HepG2 (cell line): ENCODE measurements around the gene CDR2L. TPM values are rescaled to one million over a fixed set of nuclear protein-coding genes. Genes with fewer than 3 reads are reported as not detected.
A peak's percentile ranks its signal among the peaks of the same experiment; 100 is the strongest.

Experiments used
- ATAC-seq: fragments of 200-7000 bp; cut with Tn5 transposase; 3 replicates; pipeline ENCODE4 v1.9.1; 2020; ENCODE audit warnings: mild to moderate bottlenecking, moderate library complexity
- BruUV-seq: library from RNA; stranded (reverse); fragments of 400-500 nt; replicated peaks from 2 replicates; lab custom pipeline; 2021; lab: Mats Ljungman, UMichigan
- CTCF ChIA-PET: fragments of 300-600 bp; formaldehyde crosslinking; extraction: SDS; loops from one replicate; lab custom pipeline; 2021; ENCODE audit warnings: low total read pairs, inconsistent platforms, low intra/inter-chr PET ratio; lab: Yijun Ruan, JAX
- POLR2A ChIA-PET: fragments of 350-600 bp; sonication (Branson Sonifier 250); formaldehyde crosslinking; loops from one replicate; lab custom pipeline; 2020; ENCODE audit warnings: antibody characterized with exemption, inconsistent platforms; lab: Yijun Ruan, JAX
- DNase-seq: peaks from one replicate; pipeline ENCODE4 v3.0.0-alpha.2; 2015; ENCODE audit warnings: low spot score
- FAIRE-seq: peaks from 3 replicates; lab custom pipeline; 2011; peaks lifted over from hg19 to GRCh38; lab: Jason Lieb, UNC
- H2AFZ ChIP-seq: one replicate; pipeline ENCODE4 v1.6.1; 2011; ENCODE audit warnings: low read length, inconsistent platforms
- H3K27ac ChIP-seq: fragments of 300-600 bp; 3 replicates; pipeline ENCODE4 v1.8.0; 2011; ENCODE audit warnings: mixed run types, mild to moderate bottlenecking, mixed read lengths, low read length, inconsistent platforms; ENCODE audit not compliant: insufficient read depth; ENCODE audit errors: extremely low read length
- H3K27me3 ChIP-seq, 2 experiments: fragments of 200-600 bp in 1 of 2; 2 replicates in 1 of 2; 3 replicates in 1 of 2; pipeline versions ENCODE4 v1.6.0 to v1.8.0; 2011; ENCODE audit warnings: low read length in 2 of 2, mild to moderate bottlenecking in 2 of 2, moderate library complexity in 2 of 2, inconsistent platforms in 1 of 2; ENCODE audit not compliant: insufficient read depth in 2 of 2, control insufficient read depth in 1 of 2
- H3K36me3 ChIP-seq, 2 experiments: fragments of 200-600 bp in 1 of 2; replicated peaks in 1 of 2; 2 replicates in 1 of 2; 3 replicates in 1 of 2; pipeline versions ENCODE4 v1.5.1 to v1.8.0; 2011; ENCODE audit warnings: low read length in 2 of 2, inconsistent platforms in 1 of 2; ENCODE audit not compliant: insufficient read depth in 2 of 2, control insufficient read depth in 1 of 2
- H3K4me1 ChIP-seq: 2 replicates; pipeline ENCODE4 v1.5.1; 2012; ENCODE audit warnings: low read length, inconsistent platforms; ENCODE audit not compliant: insufficient read depth
- H3K4me2 ChIP-seq: 2 replicates; pipeline ENCODE4 v1.6.0; 2011; ENCODE audit warnings: low read depth, low read length, inconsistent platforms
- H3K4me3 ChIP-seq, 3 experiments: fragments of 200-600 bp in 1 of 3; sonication (generic), shearing (Covaris generic) in 1 of 3; replicated peaks in 1 of 3; 2 replicates each; pipeline ENCODE4 v1.5.1; 2011 to 2016; ENCODE audit warnings: low read length in 3 of 3, inconsistent platforms in 2 of 3, low read depth in 2 of 3, mild to moderate bottlenecking in 2 of 3, control low read depth in 1 of 3, mixed read lengths in 1 of 3; ENCODE audit not compliant: insufficient read depth in 1 of 3
- H3K79me2 ChIP-seq: one replicate; pipeline ENCODE4 v1.6.1; 2011; ENCODE audit warnings: low read length, inconsistent platforms; ENCODE audit not compliant: insufficient read depth
- H3K9ac ChIP-seq: 2 replicates; pipeline ENCODE4 v1.6.0; 2011; ENCODE audit warnings: mild to moderate bottlenecking, low read depth, low read length, inconsistent platforms; ENCODE audit not compliant: insufficient read depth
- H3K9me3 ChIP-seq: 2 replicates; pipeline ENCODE4 v1.5.1; 2012; ENCODE audit warnings: mild to moderate bottlenecking, low read length
- H4K20me1 ChIP-seq: 2 replicates; pipeline ENCODE4 v1.6.0; 2011; ENCODE audit warnings: inconsistent platforms, mild to moderate bottlenecking, low read length, moderate library complexity; ENCODE audit not compliant: insufficient read depth
- NCOA2 ChIP-seq: sonication (generic); formaldehyde crosslinking; IDR thresholded peaks from 2 replicates; pipeline ENCODE4 v1.8.0; 2022; ENCODE audit warnings: inconsistent platforms
- SALL1 ChIP-seq: sonication (generic); formaldehyde crosslinking; IDR thresholded peaks from 2 replicates; pipeline ENCODE4 v1.8.0; 2022; ENCODE audit warnings: mild to moderate bottlenecking, missing genetic modification reagents
- SMYD3 ChIP-seq: sonication (generic); formaldehyde crosslinking; IDR thresholded peaks from 2 replicates; pipeline ENCODE4 v1.8.1; 2023; ENCODE audit warnings: mild to moderate bottlenecking, missing genetic modification reagents
- ZNF407 ChIP-seq: sonication (generic); formaldehyde crosslinking; IDR thresholded peaks from one replicate; pipeline ENCODE4 v1.5.1; 2020; ENCODE audit warnings: mild to moderate bottlenecking, missing genetic modification reagents; ENCODE audit errors: not compliant biosample characterization
- ZNF577 ChIP-seq: sonication (generic); formaldehyde crosslinking; IDR thresholded peaks from 2 replicates; pipeline ENCODE4 v1.4.0; 2020; ENCODE audit warnings: mild to moderate bottlenecking, low read depth, missing genetic modification reagents, borderline replicate concordance
- ZNF770 ChIP-seq: sonication (generic); formaldehyde crosslinking; IDR thresholded peaks from 2 replicates; pipeline ENCODE4 v1.5.0; 2020; ENCODE audit warnings: mild to moderate bottlenecking, missing genetic modification reagents
- WGBS: methylation state at CpG from one replicate; pipeline ENCODE4 v1.1.6; 2017; ENCODE audit warnings: low lambda C conversion rate; 5-methylcytosine and 5-hydroxymethylcytosine counted together
- in situ Hi-C: cut with HindIII; loops from 2 replicates; pipeline ENCODE4 v1.10.0; 2017; ENCODE audit warnings: low pct_unique_long_range_greater_than_20kb; ENCODE audit not compliant: extremely low pct_ligation_motif_present
- intact Hi-C: fragments of 100-400 bp; cut with micrococcal nuclease; formaldehyde crosslinking; loops from one replicate; pipeline ENCODE4 v1.10.0; 2022; ENCODE audit not compliant: unreplicated experiment
- polyA plus RNA-seq, 8 experiments: library from polyadenylated mRNA; depleted of rRNA in 3 of 8; stranded (reverse) in 7 of 8; unstranded in 1 of 8; fragments of >200 nt; fragmentation: Illumina TruSeq in 4 of 8; extraction: Trizol in 4 of 8; gene quantifications; 2 replicates each; pipeline versions ENCODE4 v1.2.1 to v1.2.3, GENCODE V29; 2011 to 2016; ENCODE audit warnings: low read depth in 4 of 8, missing spikeins in 1 of 8, mixed read lengths in 1 of 8; ENCODE audit not compliant: insufficient read depth in 1 of 8
- total RNA-seq, 5 experiments: library from RNA; depleted of rRNA; stranded (reverse); fragments of >200 nt; fragmentation: Illumina TruSeq; extraction: Trizol; gene quantifications; 2 replicates each; pipeline ENCODE4 v1.2.3, GENCODE V29; 2016; ENCODE audit warnings: low read depth in 1 of 5

Gene CDR2L
- total and polyA plus RNA-seq, 2 of the 13 experiments (the other 11 are each of a cell fraction or from before 2014, with no cell fraction given): 1.9 to 2.1 TPM

- TF ChIP-seq NCOA2 (CRISPR knock-in tag) (no peak), ZNF770 (CRISPR knock-in tag) (peak; percentile 71)
Observed at GRCh38 chr17:74971069-74971841, 16.2 kb upstream of the CDR2L start (continued).

- intact Hi-C loops: no loop called here
- FAIRE-seq (no peak), DNase-seq (no peak), ATAC-seq (peak; percentile 59)
- Histone ChIP-seq H3K9me3 (no peaks in the 10 kb centered on the region), H3K4me1 (peaks cover 54% of the 10 kb centered on the region), H3K4me2 (peak overlapping the region; percentile 87), H3K4me3 (peak overlapping the region; percentile 67 to 83 (median 70)), H3K27ac (no peak overlapping the region), H3K36me3 (no peaks in the 10 kb centered on the region), H4K20me1 (no peaks in the 10 kb centered on the region), H3K79me2 (no peaks in the 10 kb centered on the region), H2AFZ (no peak overlapping the region), H3K9ac (peak overlapping the region; percentile 20; the same call in 1 of the 2 replicates), H3K27me3 (peaks cover 5 to 49% of the 10 kb centered on the region in 2 experiments; a peak in 4 of 5 replicates)
- ChIA-PET CTCF (no interaction called here), POLR2A (interaction anchor here (0.7 to 4.7 kb wide), 14 partner anchors 10 to 540 kb away, joined by 3 to 65 read pairs (median 9); partner anchors contain the start of genes ATP5PD, CDR2L, FDXR and KCTD2)
- BruUV-seq: no TSS peak
- in situ Hi-C loops: no loop called here
- 0% methylated on average over 3 of the region's 9 CpGs for WGBS
- TF ChIP-seq ZNF407 (peak; percentile 52), ZNF577 (CRISPR knock-in tag) (no peak), SALL1 (CRISPR knock-in tag) (0 out of 2 replicates have a peak, but pooled peaks have one; percentile 66), SMYD3 (CRISPR knock-in tag) (no peak)
Observed at GRCh38 chr17:74971842-74972106, 15.7 kb upstream of the CDR2L start.
